ENCODE data around the gene NRSN2.

GRCh38 chr20:328027-328974 is 18.6 kb upstream of the NRSN2 start:
- TF ChIP-seq CTCF (IDR thresholded peaks at IDR 0.05; ENCODE audit: low read length) (no peak), EZH2 (optimal IDR thresholded peaks at IDR 0.05; ENCODE audit: low read depth, low read length) (no peak)
